SKM-1 treated with dmso at 0.1 percent for 144 hours (cell line): ENCODE results near the gene PCSK6.
"Not testable (repeated sequence)": the region's sequence is repeated elsewhere in the genome, so short reads cannot be mapped to it uniquely, and the experiment has no call there.

Source experiments
- DNase-seq: peaks from one replicate; lab custom pipeline; 2025; ENCODE audit not compliant: unreplicated experiment; lab: John Stamatoyannopoulos, UW

PCSK6 gene

DNA sequence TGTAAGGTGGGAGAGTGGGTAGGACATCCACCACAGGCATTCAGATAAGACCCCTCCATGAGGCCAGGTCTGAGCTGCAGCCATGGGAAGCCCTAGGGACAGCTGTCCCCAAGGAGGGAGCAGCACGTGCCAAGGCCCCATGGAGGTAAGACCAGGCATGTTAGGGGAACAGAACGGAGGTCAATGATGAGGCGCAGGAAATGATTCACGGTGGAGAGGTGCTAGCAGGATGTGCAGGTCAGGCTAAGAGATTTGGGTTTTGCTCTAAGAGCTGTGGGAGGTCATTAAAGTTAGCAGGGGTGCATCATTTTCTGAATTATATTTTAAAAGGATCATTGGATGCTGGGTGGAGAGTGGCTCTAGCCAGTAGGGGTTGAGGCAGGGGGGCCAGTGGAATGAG lies 128.1 kb downstream of the PCSK6 start:
- no peak for DNase-seq

DNA sequence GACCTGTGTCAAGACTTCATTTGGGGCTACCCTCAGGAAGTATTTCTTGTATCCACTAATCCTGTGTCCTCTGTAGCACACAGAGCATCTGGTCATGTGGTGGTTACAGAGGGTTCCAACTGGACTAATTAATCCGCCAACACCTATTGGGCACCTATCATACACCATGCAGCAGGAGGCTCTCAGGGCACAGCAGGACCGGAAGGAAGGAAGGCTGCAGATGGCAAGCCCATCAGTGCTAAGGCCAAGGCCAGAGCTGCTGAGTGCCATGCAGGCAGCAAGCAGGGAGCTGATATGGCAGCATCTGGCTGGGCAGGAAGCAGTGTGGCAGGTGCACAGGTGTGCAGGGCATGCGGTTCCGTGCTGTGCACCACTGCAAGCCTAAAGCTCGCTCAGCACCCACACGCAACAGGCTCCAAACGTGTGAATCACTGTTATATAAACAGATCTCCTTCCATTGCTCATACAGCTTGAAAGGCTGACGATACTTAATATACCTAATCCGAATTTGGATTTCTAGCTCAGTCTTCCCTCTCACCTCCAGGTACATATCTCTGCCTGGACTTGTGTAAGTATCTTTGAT lies 130.1 kb downstream of the PCSK6 start:
- DNase-seq: no peak

DNA sequence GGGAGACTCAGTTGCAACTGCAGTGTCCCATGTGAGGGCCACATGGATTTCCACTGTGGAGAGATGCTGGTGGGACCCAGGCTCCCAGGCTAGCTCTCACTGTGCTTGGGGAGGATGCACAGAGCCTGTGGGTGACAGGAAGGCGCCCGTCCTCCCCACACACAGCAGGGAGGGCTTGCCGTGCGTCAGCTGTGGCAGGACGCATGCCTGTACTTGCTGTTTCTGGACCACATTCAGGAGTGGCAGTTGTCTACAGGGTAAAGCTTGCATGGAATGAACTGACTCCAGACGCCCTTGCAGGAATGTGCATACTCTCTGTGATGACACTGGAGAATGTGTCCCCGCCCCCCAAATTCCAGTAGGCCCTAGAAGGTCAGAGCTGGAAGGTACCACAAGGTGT lies 130.6 kb downstream of the PCSK6 start:
- DNase-seq: no peak

DNA sequence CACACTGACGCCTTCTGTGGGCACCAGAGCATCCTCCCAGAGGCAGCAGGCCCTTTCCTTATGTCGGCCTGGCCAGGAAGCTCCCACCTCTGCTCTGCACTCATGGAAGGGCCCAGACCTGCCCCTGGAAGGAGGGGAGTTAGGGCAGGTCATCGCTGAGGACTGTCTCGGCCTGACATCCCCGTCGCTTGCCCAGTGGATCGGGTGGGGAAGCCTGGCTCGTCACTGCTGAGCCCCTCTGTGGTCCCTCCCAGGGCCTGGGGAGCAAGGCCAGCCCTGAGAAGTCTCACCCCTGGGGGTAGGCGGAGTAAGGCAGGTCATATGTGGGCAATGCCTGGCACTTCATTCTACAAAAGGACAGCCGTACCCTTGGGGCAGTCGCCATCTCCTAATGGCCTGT lies 131.6 kb downstream of the PCSK6 start:
- DNase-seq: no peak

DNA sequence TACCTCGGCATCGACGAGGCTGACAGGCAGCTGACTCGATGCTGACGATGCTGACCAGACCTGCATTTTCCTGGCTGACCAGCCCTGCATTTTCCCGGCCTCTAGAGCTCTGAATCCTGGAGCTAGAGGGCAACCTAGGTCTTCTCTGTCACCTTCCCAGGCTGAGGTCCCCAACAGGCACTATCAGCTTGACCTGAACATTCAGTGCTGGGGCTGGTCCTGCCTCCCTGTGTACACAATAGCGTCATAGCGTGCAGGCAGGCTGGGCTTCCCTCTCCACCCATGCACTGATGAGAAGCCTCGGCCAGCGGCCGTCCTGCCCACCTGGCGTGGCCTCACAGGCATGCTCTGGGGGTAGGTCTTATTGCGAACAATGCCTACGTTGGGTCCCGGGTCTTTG lies 132.2 kb downstream of the PCSK6 start:
- DNase-seq: no peak

DNA sequence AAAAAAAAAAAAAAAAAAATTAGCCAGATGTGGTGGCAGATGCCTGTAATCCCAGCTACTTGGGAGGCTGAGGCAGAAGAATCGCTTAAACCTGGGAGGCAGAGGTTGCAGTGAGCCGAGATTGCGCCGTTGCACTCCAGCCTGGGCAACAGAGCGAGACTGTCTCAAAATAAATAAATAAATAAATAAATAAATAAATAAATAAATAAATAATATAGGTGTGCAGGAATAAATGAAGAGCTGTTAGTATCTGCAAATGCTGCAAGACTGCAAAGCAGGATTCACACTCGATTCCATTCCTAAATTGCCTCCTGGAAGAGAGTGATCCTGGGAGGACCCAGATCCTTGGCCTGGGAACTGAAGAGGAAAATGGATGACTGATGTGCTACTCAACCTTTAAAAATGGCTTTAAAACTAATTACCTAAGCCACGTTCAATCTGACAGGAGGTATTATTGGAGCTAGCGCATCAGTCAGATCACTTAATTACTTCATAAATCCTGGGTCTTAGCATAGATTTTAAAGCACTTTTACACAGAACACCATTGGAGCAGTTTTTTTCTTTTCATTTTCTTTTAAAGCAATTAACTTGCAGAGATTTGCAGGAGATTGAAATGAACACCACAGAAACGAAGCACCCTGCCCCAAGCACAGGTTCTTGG lies 132.9 kb downstream of the PCSK6 start:
- DNase-seq: not testable (repeated sequence)

DNA sequence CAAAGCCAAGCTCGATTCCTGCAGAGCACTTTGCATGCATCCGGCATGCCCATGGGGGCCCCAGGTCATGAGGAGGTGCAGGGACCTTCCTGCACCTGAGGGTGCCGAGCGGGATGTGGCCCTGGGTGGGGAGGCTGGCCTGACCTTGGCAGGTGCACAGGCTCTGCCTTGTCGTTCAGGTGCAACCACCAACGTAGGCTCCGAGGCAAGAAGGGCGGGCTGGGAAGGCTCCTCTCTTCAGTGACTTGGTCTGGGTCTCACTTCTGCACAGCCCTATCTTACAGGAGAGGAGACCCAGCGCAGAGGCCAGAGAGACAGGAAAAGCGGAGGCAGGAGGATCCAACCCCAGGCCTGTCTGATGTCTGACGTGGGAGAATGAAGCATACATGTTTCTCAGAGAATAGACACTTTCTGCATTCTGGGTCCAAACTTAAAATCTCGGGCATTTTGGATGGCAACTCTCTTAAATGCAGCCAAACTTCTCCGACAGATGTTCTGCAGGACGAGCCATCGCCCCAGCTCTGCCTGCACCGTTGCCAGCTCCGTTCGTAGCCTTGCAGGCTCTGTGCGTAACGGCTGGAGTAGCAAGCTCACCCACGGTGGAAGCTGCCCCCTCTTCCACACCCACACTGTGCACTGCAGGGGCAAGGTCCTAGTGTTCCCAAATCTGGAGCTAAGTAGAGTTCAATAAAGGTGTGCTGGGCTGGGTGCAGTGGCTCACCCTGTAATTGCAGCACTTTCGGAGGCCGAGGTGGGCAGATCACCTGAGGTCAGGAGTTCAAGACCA lies 133.6 kb downstream of the PCSK6 start:
- DNase-seq: no peak

DNA sequence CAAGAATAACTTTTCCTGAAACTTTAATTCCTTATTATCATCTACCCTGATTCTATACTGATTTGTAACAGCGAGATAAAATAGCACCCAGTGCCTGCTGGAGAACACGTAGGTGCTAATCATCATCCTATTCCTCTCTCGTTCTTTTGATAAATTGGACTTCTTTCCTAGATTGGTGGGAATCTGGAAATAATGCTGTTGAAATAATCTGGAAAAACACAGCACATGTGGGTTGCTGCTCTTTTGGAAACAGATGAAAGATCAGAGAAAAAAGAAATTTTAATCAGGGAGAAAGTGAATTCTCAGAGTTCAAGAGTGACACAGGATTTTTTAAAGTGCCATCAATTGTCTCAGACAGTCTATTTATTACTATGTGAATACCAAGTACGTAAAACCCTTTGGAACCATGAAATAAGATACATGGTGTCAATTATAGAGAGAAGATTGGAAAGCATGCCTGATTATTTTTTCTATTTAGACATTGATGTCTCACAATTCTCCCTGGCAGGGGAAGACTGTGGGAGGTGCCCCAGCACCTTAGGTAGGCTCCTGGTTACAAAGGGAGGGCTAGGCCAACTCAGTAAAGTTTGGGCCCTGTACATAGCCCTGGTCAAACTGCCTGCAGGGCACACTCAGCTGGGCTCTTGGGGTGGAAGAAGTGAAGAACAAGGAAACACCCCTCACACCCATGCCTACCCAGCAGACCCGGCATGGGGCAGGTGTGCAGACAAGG lies 134.4 kb downstream of the PCSK6 start:
- DNase-seq: no peak

DNA sequence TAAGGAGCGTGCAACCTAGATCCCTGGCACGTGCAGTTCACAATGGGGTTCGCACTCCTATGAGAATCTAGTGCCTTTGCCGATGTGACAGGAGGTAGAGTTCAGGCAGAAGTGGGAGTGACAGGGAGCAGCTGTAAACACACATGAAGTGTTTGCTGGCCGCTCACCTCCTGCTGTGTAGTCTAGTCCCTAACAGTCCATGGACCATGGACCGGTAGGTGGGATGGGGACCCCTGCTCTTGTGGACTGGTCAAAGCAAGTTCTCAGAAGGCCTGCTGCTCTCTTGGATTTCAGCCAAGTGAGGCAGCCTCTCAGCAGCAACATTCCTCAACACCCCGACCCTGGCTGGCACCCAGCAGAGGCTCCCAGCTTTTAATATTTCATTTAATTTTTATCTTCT lies 136.3 kb downstream of the PCSK6 start:
- no peak for DNase-seq

DNA sequence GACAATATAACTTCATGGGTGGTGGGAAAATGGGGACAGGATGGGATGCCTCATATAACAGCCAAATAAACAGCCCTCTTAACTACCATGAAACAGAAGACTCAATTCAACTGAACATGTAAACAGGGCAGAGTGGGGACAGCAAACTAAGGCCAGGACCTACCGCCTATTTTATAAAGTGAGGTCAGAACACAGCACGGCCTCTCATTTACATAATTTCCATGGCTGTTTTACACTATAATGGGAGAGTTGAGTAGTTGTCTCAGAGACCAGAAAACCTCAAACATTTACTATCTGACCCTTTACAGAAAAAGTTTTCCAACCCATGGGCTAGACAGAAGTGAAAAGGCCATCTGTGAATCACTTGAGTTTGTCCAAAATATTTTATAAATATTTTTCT lies 137.8 kb downstream of the PCSK6 start:
- DNase-seq: no peak

DNA sequence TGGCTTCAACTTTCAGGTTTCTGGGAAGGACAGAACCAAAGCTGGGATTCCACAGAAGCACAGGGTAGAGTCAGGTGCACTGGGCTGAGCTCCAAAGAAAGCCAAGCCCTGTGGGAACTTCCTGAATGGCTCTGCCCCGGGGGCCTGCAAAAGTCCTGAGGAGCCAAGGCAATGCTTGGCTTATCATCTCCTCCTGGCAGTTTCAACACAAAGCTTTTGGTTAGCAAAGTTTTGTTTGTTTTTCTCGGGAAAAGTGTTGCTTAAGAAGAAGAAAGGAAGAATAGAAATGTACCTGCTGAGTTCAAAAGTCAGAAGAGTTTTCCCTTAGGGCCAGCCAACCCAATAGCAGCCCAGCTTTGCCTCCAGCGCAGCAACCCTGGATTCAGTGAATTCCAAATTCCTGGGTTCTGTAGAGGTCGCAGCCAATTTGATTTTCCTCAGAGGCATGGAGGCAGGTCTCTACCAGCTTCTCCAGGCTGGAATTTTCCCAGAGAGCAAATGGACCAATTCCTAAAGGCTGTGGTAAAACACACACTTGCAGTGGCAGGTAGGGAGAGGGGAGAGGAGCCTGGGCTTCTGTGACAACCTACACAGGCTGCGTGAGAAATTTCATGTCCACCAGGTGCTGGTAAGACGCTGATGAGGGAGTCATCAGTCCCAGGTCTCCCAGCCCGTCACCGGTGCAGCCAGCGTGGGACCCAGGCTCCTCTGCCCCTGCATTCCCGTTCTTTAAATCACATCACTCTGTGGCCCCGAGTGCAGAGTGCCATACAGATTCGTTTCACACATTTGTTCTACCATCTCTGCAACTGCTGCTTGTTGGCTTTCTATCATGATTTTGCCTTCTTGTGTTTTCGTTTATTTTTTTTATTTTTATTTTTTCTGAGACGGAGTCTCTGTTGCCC lies 140.2 kb downstream of the PCSK6 start:
- no peak for DNase-seq

DNA sequence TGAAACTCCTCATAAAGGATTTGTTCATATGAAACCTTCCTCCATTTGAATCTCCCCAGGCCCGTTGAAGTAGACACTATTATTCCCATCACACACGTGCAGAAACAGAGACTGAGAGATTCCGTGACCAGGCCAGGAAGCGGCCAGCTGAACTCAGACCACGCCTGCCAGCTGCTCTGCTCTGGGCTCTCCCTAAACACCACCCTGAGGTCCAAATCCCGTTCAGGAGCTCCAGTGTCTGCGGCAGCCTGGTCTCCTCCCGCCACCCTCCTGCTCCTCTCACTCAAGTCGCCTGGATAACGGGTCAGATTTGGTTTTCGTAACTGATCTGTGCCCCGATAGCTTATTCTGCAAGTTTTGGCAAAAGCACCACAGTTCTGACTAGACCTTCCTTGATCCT lies 140.9 kb downstream of the PCSK6 start:
- no peak for DNase-seq

DNA sequence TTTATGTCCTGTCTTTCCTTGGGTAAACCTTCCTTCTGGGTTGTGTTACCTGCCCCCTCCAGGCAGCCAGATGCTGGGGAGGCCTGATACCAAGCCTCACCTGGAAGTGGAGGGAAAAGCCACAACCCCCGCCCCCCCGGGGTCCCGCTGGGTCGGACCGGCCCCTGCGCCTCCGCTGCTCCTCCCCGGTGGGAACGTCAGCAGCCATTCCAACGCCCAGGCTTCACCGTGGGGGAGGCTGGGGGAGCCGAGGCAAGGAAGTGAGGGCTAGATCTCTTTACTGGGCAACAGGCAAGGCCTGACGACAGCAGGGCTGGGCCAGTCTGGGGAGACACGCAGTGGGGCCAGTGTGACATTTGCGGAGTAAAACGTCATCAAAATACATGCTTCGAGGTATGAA lies 141.5 kb downstream of the PCSK6 start:
- no peak for DNase-seq

DNA sequence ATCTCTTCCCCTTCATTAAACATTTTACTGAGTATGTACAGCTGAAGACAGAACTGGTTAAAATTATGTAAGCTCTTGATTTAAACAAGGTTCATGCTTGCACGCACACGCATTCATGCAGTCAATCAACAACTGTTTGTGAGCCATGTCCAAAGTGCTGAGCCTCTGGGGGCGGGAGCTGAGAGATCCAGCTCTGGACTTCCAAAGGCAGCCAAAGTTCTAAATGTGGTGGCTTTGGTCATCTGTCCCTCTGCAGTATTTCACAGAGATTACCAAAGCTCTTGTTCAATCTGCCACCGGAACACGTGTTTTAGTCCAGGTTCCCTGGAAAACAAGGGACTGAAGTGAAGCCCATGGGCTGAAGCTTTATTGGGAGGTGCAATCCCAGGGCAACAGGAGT lies 142.1 kb downstream of the PCSK6 start:
- DNase-seq: no peak

DNA sequence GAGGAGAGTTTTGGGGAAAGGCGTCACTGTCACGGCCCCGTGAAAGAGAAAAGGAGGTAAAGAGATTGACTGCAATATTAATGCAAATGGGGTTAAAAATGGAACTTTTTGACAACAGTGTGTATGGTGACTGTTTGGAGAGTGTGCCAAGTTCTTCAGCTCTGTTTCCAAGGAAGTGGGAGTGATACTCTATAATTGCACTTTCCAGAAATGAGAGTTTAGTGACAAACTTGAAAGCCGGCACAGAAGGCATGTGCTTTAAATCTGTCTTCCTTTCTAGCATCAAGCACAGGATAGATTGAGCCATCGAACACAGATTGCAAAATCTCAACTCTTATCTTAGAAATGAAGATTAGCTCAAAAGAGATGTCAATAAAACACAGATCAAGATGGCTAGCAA lies 142.6 kb downstream of the PCSK6 start:
- DNase-seq: no peak

DNA sequence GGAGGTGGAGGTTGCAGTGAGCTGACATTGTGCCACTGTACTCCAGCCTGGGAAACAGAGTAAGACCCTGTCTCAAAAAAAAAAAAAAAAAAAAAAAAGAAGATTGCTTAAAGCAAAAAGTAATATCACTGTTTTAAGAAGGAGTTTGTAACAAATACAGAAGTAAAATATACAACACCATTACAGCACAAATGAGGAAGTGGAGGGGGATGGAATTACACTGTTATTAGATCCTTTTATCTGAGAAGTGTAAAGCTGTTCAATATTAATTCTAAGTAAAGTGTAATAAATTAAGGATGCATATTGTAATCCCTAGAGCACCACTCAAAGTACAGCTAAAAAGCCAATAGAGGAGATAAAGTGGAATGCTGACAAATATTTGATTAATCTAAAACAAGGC lies 147.5 kb downstream of the PCSK6 start:
- DNase-seq: peak; percentile 26

DNA sequence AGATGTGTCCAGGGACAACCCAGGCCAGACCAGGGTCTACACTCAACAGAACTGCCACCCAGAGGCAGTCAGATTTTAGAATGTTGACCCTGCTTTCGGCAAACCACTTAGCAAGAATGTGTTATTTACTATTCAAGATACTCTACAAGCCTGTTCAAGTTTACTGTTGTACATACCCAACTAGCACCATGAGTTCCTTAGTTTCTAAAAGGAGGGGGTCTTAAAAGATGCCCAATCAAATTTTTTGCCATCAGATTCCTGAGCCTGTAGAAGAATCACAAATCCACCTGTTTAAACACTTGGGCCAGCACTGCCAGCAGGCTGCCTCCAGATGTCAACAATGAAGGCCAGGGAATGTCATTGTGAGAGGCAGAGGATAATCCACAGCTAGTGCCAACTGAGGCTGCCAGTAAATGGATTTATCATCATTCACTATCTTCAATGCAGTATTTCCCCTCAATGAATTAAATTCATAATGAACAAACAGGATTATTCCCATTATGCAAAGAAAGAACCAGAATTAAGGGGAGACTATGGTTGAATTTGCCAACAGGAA lies 150.9 kb downstream of the PCSK6 start:
- no peak for DNase-seq

DNA sequence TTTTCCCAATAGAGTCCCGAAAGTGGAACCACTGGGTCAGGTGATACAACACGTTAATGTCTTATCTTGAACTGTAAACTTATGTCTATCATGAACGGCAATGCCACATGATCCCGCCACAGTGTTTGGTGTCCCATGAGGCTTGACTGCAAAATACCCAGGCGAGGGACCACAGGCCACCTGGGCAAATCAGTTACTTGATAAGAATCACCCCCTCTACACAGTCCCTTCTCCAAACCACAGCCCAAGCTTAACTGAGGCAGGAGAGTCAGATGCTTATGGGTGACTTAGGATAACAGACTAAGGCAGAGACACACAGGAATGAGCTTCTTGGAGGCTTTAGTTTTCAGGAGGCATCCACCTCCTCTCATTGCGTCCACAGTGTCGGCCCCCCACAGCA lies 151.5 kb downstream of the PCSK6 start:
- no peak for DNase-seq

DNA sequence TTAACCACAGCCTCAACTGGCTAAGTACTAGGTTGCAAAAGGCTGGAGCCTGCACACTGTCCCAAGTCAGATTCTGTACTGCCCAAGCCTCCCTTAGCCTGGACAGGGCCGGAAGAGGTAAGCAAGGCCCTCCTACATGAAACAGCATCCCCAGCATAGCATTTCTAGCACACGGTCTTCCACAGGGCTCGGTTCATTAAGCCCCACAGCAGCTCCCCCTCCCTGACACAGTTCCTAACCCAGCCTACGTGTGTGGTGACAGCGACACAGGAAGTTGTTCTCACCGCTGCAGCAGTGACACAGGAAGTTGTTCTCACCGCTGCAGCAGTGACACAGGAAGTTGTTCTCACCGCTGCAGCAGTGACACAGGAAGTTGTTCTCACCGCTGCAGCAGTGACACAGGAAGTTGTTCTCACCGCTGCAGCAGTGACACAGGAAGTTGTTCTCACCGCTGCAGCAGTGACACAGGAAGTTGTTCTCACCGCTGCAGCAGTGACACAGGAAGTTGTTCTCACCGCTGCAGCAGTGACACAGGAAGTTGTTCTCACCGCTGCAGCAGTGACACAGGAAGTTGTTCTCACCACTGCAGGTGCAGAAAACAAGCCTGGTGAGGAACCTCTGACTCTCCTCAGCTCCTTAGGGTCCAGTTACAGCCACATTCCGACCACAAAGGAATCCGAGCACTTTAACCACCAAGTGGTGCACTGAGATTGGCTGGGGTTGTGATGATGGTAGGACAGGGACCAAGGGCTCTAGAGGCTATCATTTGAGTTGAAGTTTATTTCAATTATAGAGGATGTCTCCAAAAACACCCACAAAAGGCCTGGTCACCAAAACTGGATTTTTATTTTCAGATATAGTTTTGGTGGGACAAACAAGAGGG lies 155.4 kb downstream of the PCSK6 start:
- peak; percentile 22 for DNase-seq
